Fibroblast of skin of scalp (primary cell): ENCODE results near the gene MAGEA11.
"Not testable (repeated sequence)": the region's sequence is repeated elsewhere in the genome, so short reads cannot be mapped to it uniquely, and the experiment has no call there.

Experiments used
- DNase-seq: peaks from one replicate; pipeline ENCODE4 v3.0.0-alpha.2; 2013

MAGEA11 gene

DNA sequence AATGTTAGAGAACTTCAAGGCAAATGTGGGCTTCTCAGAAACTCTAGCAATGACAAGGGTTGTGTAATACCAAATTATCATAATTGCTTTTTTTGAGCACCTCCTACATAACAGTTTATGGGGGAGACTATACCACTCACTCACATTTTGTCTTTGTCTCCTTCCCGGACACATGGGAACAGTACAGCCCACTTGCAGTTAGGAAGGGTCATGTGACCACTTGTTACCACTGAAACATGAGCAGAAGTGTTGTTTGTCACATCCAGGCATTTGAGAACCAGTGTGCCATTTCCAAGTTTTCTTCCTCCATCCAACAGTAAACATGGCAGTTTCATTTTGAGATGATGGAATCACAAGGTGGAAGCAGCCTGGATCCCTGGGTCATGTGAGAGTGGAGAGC lies 6.9 kb downstream of the MAGEA11 start:
- no peak for DNase-seq

DNA sequence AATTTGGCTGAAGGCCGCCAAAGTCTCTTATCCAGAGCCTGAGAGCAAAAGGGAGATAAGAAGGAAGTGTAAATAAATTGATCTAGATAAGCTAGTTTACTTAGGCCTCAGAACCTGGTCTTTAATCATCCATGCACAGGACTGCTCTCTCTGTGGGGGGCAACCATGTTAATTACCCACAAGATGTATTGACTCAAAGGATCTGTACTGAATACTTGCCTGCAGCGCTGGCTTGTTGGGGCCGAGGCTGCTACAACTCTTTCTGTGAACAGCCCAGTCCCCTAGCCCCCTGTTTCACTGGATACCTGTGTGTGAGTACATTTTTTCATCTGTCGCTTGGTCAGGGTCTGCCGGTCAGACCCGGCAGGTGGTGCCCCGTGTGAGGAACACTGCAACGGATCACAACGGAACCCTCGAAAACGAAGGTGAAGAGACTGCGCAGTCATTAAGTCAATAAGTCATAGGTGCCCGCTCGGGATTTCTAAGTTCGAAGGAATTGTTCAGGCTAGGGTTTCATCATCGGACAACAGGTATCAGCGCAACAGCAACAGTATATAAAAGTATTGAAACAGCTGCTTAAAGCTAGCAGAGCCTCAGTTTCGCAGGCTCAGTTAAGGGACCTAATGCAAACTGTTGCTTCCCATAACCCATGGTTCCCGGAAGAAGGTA lies 8.3 kb downstream of the MAGEA11 start:
- no peak for DNase-seq

DNA sequence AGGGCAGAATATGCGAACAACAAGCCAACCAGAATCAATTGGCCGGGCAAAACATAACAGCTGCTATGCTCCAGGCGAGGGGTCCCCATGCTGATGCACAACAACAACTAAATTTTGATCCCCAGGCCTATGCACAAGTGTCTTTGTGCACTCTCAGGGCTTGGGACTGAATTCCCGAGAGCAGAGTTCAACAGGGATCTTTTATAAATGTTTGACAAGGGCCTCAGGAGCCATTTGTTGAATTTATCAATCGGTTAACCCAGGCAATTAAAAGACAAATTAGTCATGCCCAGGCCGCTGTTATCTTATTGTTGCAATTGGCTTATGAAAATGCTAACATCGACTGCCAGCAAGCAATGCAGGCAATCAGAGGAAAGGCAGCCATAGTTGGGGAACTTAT lies 9.4 kb downstream of the MAGEA11 start:
- not testable (repeated sequence) for DNase-seq

DNA sequence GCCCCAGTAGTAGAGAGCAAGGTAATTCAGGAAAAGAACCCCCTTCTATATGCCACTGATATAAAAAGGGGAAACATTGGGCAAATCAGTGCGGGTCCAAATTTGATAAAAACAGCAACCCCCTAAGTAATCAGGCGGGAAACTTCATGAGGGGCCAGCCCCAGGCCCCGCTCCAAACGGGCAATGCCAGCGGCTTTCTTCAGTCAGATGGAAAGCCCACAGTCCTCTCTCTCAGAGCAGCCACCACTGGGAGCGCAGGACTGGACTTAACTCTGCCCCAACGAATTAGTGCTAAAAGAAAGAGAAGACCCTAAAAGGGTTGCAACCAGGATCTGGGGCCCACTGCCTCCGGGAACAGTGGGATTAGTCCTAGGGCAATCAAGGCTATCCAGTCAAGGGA lies 9.9 kb downstream of the MAGEA11 start:
- DNase-seq = no peak

DNA sequence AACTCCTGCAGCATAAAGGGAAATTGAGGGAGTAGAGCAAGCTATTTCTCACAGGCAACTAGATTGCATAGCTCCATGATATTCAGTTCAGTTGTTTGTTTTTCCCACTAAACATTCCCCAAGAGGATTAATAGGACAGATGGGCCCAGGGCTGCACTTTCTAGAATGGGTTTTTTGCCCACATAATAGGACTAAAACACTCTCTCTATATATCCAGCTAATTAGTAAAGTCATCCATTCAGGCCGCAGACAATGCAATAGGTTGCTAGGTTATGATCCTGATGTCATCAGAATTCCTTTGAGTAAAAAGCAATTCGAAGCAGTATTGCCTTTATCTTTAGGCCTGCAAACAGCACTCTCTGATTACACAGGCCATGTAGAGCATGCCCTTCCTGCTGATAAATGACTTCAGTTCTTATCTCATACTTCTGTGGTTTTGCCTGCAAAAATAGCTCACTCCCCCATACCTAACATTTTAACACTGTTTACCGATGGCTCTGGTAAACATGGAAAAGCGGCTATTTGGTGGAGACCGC lies 11.8 kb downstream of the MAGEA11 start:
- DNase-seq = not testable (repeated sequence)

DNA sequence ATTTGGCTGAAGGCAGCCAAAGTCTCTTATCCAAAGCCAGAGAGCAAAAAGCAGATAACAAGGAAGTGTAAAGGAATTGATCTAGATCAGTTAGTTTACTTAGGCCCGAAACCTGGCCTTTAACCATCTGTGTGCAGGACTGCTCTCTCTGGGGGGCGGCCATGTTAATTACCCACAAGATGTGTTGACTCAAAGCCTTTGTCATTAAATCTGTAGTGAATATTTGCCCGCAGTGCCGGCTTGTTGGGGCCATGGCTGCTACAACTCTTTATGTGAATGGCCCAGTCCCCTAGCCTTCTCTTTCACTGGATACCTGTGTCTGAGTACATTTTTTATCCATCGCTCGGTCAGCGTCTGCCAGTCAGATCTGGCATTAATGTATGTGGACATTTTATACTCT lies 15.4 kb downstream of the MAGEA11 start:
- DNase-seq = not testable (repeated sequence)

DNA sequence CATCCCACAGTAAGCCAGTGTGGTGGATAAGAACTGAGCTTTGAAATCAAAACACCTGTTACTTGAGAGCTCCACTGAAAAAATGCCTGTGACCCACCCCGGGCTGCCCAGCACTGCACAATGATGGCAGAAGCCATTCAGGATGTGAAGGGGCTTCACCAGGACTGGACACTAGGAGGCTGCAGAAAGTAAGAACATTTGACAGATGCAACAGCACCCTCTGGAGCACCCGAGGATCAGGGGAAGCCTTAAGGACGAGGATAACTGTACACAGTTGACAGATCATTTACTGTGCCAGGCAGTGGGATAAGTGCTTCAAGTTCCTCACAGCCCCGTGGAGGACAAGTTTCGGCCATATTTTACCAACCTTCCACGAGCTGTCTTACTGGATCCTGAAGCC lies 30.4 kb downstream of the MAGEA11 start:
- not testable (repeated sequence) for DNase-seq

DNA sequence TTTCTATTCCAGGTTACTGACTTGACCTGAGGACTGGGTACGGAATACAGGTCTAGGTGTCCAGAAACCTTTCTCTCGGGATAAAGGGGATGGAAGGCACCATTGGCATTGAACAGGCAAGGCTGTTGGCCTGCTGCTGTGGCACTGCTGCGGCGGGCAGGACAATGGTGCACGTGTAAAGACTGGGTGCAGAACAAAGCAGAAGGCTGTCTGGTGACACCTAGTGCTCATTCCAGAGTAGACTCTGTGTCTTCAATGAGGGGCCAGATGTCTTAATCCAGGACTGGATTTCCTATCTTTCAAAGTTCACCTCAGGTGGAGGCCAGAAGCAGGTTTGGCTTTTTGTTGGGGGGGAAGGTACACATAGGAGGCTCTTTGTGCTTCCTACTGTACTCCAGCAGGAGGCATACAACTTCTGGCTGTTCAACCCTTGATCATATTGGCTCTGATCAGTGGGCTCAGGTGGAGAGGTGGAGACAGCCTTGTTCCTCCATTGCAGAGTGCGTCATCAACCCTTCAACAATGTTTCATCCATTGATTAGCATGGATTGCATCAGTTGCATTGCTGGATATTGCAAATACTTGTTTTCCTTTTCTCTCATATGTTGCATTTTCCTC lies 34.6 kb downstream of the MAGEA11 start:
- DNase-seq = not testable (repeated sequence)

DNA sequence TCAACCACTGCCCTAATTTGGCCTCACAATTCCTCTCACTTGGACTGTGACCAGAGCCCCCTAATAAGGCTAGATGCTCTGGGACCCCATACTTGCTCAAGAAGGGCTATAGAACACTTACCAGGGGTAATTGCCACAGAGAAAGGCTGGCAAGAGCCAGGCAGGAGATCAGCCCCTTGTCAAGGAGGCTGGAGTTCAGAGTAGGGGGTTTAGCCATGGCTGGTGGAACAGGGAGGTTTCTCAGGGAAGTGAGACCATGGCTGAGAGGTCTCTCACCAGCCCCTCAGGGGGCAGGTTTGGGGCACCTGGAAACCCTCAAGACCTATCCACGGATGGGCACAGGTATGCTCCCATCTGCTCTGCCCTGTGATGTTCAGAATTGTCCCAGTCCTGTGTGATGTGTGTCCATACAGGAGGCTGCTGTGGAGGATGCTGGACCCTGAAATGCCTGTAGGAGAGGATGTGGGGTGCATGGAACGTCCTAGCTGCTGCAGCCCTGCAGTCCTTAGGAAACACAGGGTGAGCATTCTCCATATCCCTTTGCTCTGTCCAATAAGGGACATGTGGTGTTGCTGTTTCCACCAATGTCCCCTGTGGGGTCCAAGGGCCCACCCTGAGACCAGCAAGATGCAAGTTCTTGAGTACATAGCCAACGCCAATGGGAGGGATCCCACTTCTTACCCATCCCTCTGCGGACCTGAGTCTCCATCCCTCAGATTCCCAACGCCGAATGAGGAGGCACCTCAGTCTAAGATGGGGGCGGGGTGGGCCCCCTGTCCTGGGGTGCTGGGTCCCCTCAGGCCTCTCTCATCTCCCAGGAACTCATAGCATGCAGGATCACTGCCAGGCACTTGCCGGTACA lies 45.6 kb downstream of the MAGEA11 start:
- no peak for DNase-seq

DNA sequence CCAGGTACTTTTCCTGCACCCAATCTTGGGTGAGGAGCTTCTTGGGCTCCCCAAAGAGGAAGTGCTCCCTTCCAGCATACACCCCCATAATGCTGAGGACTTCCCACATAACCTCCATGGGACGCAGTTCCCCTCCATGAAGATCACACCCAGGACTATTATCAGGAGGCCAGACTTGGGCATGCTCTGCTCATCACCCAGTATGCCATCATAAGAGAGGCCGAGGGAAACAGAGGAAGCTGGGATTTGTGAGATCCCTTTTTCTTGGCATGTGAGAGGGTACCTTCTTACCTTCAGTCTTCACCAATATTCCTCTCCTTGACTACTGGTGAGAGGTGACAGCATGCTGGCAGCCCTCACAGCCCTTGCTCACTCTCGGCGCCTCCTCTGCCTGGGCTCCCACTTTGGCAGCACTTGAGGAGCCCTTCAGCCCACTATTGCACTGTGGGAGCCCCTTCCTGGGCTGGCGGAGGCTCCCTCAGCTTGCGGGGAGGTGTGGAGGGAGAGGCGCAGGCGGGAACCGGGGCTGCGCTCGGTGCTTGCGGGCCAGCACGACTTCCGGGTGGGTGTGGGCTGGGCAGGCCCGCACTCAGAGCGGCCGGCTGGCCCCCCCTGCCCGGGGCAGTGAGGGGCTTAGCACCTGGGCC lies 46.3 kb downstream of the MAGEA11 start:
- no peak for DNase-seq

DNA sequence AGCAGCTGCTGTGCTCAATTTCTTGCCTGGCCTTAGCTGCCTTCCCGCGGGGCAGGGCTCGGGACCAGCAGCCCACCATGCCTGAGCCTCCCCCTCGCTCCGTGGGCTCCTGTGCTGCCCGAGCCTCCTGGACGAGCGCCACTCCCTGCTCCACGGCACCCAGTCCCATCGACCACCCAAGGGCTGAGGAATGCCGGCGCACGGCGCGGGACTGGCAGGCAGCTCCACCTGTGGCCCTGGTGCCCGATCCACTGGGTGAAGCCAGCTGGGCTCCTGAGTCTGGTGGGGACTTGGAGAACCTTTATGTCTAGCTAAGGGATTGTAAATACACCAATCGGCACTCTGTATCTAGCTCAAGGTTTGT lies 46.8 kb downstream of the MAGEA11 start:
- DNase-seq = not testable (repeated sequence)

DNA sequence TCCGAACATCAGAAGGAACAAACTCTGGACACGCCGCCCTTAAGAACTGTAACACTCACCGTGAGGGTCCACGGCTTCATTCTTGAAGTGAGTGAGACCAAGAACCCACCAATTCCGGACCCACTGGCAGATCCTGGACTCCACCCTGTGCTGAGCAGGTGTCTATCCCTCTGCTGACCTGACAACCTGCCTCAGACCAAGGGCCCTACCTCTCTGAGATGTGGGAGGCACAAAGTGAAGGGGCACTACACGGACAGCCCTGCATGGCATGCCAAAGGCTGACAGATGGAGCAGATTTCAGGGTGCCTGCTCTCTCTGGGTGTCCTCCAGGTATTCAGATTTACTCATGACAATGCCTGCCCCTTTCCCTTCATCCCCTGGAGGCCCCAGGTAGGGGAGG lies 48.0 kb downstream of the MAGEA11 start:
- DNase-seq = no peak

DNA sequence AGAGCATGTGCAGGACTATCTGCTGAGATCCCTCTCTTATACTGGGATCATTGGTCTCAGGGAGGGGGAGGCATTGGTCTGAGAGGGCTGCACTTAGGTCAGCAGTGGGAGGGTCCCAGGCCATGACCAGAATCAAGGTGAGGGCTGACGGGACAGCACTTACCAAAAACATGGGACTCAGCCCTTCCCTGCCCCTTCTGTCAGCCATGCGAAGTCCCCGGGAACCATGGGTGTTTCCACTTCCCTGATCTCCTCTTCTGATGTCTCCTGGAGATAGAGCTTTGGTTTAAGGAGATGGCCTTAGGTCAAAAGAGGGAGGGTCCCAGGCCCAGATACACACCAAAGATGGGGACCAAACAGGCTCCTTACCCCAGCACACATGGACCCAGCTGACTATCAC lies 49.1 kb downstream of the MAGEA11 start:
- no peak for DNase-seq

DNA sequence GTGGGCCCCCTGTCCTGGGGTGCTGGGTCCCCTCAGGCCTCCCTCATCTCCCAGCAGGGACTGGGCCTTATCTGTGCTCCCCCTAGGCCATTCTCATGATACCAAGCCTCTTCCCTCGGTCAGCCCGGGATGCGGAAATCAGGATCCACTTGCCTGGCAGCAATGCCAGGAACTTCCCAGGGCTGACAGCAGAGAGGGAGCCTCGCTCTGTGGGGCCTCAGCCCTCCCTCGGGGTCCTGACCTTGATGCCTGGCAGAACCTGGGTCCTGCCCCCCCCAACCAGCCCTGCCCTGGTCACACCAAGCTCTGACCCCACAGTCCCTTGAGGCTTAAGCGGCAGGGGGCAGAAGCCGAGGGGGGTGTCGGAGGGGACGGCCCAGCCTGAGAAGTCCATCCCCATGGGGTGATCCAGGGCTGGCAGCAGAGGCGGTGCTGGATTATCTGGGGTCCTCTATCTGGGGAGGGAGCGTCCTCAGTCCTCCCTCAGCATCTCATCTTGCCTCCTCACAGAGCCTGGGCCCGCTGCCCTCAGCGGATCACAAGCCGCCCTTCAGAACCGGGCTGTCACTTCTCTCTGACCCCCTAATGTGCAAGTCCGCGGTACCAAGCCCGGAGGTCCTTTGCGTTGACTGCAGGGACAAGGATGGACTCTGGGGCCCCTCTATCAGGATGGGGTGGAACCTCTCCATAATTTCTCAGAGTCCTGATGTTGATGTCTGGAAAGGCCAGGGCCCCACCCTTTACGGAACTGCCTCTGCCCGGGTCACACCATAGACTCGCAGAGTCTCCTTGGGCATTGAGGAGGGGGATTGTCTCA lies 50.2 kb downstream of the MAGEA11 start:
- DNase-seq = not testable (repeated sequence)

DNA sequence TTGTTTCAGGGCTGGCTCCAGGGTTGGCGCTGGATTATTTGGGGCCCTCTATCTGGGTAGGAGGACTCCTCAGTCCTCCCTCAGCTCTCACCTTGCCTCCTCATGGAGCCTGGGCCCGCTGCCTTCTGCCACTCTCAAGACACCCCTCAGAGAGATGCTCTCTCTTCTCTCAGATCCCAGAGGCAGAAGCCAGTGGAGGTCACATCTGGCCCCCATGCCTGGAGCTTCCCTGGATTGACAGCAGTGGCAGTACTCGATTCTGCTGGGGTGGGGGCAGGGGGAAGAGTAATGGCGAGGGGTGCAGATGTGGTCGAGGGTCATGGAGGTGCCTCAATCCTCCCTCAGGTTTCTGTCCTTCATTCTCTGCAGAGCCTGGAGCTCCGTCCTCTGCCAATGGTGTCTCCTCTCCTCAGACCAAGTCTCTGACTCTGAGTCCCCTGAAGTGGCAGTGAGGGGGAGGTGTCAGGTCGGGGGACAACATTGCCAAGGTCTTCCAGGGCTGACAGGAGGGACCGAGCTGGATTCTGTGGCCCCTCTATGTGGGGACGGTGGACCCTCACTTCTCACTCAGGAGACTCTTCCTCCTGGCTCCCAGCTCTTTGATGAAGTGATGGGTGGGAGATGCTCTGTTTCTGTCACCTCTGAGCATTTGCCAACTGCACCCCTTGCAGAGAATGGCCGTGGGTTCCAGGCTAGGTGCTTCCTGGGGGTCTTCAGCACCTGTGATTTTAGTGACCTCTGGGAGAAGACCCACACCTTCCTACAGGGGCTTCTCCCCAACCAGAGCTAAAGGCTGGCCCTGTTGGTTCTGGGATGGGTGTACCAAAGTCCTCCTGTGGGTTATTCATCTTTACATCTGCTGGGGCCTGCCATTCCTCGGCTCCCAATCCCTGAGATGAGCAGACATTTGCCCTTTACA lies 51.1 kb downstream of the MAGEA11 start:
- DNase-seq = no peak
